ENCODE results near the gene PTPN20. TPM values are rescaled to one million over a fixed set of nuclear protein-coding genes. Genes with fewer than 3 reads are reported as not detected.

PTPN20 gene
- total and polyA plus RNA-seq, 2 of the 8 experiments (the other 6 are each of a cell fraction or from before 2014, with no cell fraction given): not detected

DNA sequence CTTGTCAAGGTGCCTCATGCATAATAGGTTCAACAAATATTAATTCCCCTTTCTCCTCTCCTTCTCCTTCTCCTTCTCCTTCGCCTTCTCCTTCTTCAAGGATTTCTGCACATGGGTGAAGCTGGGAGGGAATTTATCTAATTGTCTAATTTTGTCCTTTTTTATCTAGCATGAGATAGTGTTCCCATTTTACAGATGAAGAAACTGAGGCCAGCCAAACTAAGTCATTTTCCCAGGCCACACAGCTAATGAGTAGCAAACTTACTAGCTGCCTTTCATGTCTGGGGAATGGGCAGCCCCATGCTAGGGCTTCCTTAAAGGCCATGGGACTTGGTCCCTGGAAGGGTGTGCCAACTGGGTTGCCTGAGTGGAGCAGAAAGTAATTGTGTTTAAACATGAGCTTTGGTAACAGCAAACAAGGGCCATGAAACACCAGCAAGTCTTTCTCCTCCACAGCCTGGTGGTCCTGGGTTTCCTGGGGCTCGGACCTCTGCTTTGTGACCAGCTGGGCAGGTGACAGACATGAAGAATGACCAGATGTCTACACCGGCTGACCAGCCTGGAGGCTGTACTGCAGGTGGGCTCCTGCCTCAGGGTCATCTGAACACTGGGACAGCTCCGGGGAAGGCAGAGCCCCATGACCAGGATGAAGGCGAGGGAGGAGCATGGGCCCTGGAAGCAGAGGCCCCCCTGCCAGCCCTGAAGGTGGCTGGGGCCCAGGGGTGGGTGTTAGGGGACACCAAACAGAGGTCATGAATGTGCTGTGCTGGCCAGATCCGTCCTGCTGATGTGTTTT lies 138.0 kb downstream of the PTPN20 start:
- no peak overlapping the region for H3K4ac ChIP-seq (replicated peaks; ENCODE audit: insufficient read length, low read depth, low read length)
- no peak overlapping the region for H2BK20ac ChIP-seq (ENCODE audit: low read length)
- H3K23me2 ChIP-seq (ENCODE audit: low read depth, low read length): no peaks in the 10 kb centered on the region
- H4K20me1 ChIP-seq (replicated peaks in 1 of 2; ENCODE audit: control insufficient read depth in 1 of 2, insufficient read depth in 2 of 2, low read length in 2 of 2): no peaks in the 10 kb centered on the region
- WGBS, 2 experiments (ENCODE audit: extremely low coverage in 1 of 2, insufficient coverage in 1 of 2, insufficient read length in 1 of 2, insufficient replicate concordance in 2 of 2, low coverage in 1 of 2, low lambda C conversion rate in 2 of 2, missing lambda C conversion rate in 1 of 2): 91% methylated on average over 6 of the region's 6 CpGs; no CpG with 5 or more reads in 1 of the 2 experiments
- no peak overlapping the region for H3K23ac ChIP-seq (ENCODE audit: insufficient read length)
- TF ChIP-seq NRF1 (IDR thresholded peaks at IDR 0.05; ENCODE audit: low read depth, low read length) (no peak), ZNF274 (IDR thresholded peaks at IDR 0.05; ENCODE audit: borderline replicate concordance, extremely low read depth, low read length) (no peak), GABPA (IDR thresholded peaks at IDR 0.05; ENCODE audit: borderline replicate concordance, insufficient read depth, low read length) (no peak), CHD1 (IDR thresholded peaks at IDR 0.05; ENCODE audit: low read depth, low read length) (no peak), BRCA1 (IDR thresholded peaks at IDR 0.05; ENCODE audit: low read depth, low read length) (no peak), CBX5 (IDR thresholded peaks at IDR 0.05; ENCODE audit: low read depth, low read length) (no peak), ASH2L (IDR thresholded peaks at IDR 0.05; ENCODE audit: low read length) (no peak)
- no peak overlapping the region for H2BK12ac ChIP-seq (ENCODE audit: low read depth, low read length)
- H2BK15ac ChIP-seq (ENCODE audit: low read length): no peak overlapping the region
- H3K4me2 ChIP-seq (ENCODE audit: insufficient read depth in 1 of 2, low read depth in 2 of 2, low read length in 2 of 2): no peak overlapping the region
- POLR2A ChIA-PET (ENCODE audit: partially characterized antibody): no interaction called here
- H3K4me3 ChIP-seq (ENCODE audit: extremely low read depth in 1 of 4, insufficient read depth in 2 of 4, low read depth in 3 of 4, low read length in 4 of 4): no peak overlapping the region
- no peaks in the 10 kb centered on the region for H3K79me2 ChIP-seq (ENCODE audit: control insufficient read depth in 1 of 2, insufficient read depth in 2 of 2, low read length in 2 of 2)
- no peak overlapping the region for H2BK5ac ChIP-seq (ENCODE audit: low read depth, low read length)
- no peak overlapping the region for H3K14ac ChIP-seq (ENCODE audit: insufficient read length)
- H3K36me3 ChIP-seq (ENCODE audit: control insufficient read depth in 2 of 4, insufficient read depth in 4 of 4, low read length in 3 of 4): no peaks in the 10 kb centered on the region
- no peaks in the 10 kb centered on the region for H3K27me3 ChIP-seq (replicated peaks in 1 of 4; ENCODE audit: control insufficient read depth in 3 of 4, extremely low read depth in 1 of 4, insufficient read depth in 3 of 4, low read length in 3 of 4)
- FAIRE-seq: no peak
- no peak overlapping the region for H3K9ac ChIP-seq (replicated peaks in 1 of 4; ENCODE audit: extremely low read depth in 1 of 4, low read depth in 3 of 4, low read length in 3 of 4)
- H4K91ac ChIP-seq (replicated peaks; ENCODE audit: insufficient read length, low read length): no peak overlapping the region
- no peak overlapping the region for H2AFZ ChIP-seq (ENCODE audit: low read length)
- no peak overlapping the region for H3K27ac ChIP-seq (ENCODE audit: low read depth, low read length)
- H2BK120ac ChIP-seq (replicated peaks; ENCODE audit: low read depth, low read length): no peak overlapping the region
- no peak for DNase-seq (ENCODE audit: low read depth in 1 of 2, low spot score in 2 of 2)
- H3K56ac ChIP-seq (replicated peaks; ENCODE audit: insufficient read length, low read depth, low read length): no peak overlapping the region
- H3K18ac ChIP-seq (ENCODE audit: extremely low read depth, low read length): no peak overlapping the region
- no peak overlapping the region for H4K5ac ChIP-seq (ENCODE audit: insufficient read length, low read depth, low read length)
- CTCF ChIA-PET (ENCODE audit: partially characterized antibody): interaction anchor here (0.9 to 12.1 kb wide), 23 partner anchors 10 to 314 kb away, joined by 3 to 201 read pairs (median 14); partner anchors contain the start of gene GDF10
- no peak overlapping the region for H2AK5ac ChIP-seq (ENCODE audit: low read depth, low read length)
- no peaks in the 10 kb centered on the region for H3K9me3 ChIP-seq (ENCODE audit: insufficient read depth in 2 of 2, low read depth in 1 of 2, low read length in 1 of 2)
- H3K79me1 ChIP-seq (ENCODE audit: low read depth, low read length): no peaks in the 10 kb centered on the region
- no peak overlapping the region; the same call in 1 of the 2 replicates for H4K8ac ChIP-seq (ENCODE audit: extremely low read depth, insufficient read depth, low read length)
- no peaks in the 10 kb centered on the region for H3K4me1 ChIP-seq (replicated peaks in 1 of 4; ENCODE audit: control insufficient read depth in 3 of 4, insufficient read depth in 4 of 4, low read length in 3 of 4)
